Activated naive CD4-positive, alpha-beta T cell treated with anti-CD3 and anti-CD28 coated beads, Interleukin-2, amount 50 U/mL, for 24 hours (primary cell): ENCODE data around the gene GNG7.
"Not testable (repeated sequence)": the region's sequence is repeated elsewhere in the genome, so short reads cannot be mapped to it uniquely, and the experiment has no call there.

ENCODE experiments used
- H3K27ac Mint-ChIP-seq: one replicate; pipeline ENCODE4 v1.8.0; 2021; ENCODE audit warnings: mild to moderate bottlenecking, mixed read lengths
- H3K27me3 Mint-ChIP-seq: one replicate; pipeline ENCODE4 v1.8.0; 2021; ENCODE audit warnings: mixed read lengths
- H3K36me3 Mint-ChIP-seq: one replicate; pipeline ENCODE4 v1.8.0; 2021; ENCODE audit warnings: mixed read lengths
- H3K4me1 Mint-ChIP-seq: one replicate; pipeline ENCODE4 v1.8.0; 2021; ENCODE audit warnings: mixed read lengths
- H3K4me3 Mint-ChIP-seq: one replicate; pipeline ENCODE4 v1.8.0; 2021; ENCODE audit warnings: mild to moderate bottlenecking, mixed read lengths
- H3K9me3 Mint-ChIP-seq: one replicate; pipeline ENCODE4 v1.8.0; 2021; ENCODE audit warnings: mixed read lengths

Gene GNG7

DNA sequence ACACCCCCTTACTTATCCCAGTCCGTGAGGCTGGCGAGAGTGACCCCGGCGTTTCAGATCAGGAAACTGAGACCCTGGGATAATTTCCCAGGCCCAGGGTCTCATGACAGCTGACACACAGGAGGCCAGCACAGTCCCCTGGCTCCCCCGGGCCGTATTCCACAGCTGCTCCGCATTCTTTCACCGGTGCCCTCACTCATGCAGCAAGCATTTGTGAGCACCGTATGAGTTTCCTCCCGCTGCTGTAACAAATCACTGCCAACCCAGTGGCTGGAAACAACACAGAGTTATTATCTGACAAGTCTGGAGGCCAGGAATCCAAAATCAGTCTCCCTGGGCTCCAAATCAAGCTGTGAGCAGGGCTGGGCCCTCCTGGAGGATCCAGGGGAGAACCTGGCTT lies 205.3 kb downstream of the GNG7 start:
- no peaks in the 10 kb centered on the region for H3K36me3 Mint-ChIP-seq
- H3K27me3 Mint-ChIP-seq = peaks cover 8% of the 10 kb centered on the region
- H3K9me3 Mint-ChIP-seq = no peaks in the 10 kb centered on the region
- H3K27ac Mint-ChIP-seq = no peak overlapping the region
- H3K4me1 Mint-ChIP-seq = peaks cover 18% of the 10 kb centered on the region
- H3K4me3 Mint-ChIP-seq = no peak overlapping the region

DNA sequence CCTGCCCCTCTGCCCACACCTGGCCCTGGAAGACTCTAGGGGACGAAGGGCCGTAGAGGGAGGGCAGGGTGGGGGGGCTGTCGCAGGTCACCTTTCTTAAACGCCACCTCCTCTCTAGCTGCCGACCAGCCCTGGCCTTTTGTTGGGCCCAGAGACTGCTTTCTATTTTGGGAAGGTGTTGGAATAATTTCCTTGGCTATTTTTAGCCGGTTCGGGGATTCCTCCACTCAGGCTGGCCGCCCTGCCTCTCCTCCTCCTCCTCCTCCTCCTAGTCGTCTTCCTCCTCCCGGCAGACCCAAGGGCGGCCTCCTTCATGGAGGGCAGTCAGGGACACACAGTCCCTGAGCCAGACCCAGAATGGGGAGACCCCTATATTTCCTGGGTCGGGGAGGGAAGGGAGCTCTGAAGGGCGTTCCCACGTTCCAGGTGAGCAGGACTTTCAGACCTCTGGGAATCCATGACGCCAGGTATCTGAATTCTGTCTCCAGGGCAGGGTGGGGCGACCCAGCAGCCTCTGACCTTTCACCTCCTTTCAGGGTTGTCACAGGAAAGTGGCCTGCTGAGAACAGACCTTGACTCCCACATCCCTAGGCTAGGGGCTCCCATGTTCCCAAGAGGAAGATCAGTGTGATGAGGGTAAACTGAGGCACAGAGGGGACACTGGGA lies 206.7 kb downstream of the GNG7 start:
- peaks cover 15% of the 10 kb centered on the region for H3K27me3 Mint-ChIP-seq
- peaks cover 18% of the 10 kb centered on the region for H3K4me1 Mint-ChIP-seq
- H3K27ac Mint-ChIP-seq = no peak overlapping the region
- no peaks in the 10 kb centered on the region for H3K9me3 Mint-ChIP-seq
- H3K36me3 Mint-ChIP-seq = no peaks in the 10 kb centered on the region
- peak overlapping the region; percentile 51 for H3K4me3 Mint-ChIP-seq

DNA sequence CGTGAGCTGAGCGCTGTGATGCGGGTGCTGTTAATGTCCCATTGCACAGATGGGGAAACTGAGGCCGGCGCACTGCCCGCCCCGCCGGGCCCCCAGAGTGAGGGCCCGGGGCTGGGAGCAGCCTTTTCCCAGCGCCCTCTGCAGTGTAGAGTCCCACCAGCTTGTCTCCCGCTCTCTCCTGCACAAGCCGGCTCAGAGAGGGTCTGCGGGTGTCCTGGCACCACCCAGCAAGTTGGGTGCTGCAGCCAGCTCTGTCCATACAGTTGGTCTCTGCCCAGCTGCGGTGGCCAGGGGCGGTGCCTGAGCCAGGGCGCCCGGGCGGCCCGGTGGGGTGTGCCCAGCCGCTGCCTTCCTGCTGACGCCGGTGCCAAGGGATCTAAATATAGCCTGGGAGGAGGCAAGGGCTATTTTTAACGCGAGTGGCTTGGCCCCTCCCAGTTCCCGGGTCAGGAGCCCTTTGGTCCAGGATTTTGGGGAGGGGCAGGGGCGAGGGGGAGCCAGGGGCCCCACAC lies 207.3 kb downstream of the GNG7 start:
- H3K4me1 Mint-ChIP-seq = peaks cover 18% of the 10 kb centered on the region
- H3K9me3 Mint-ChIP-seq = no peaks in the 10 kb centered on the region
- H3K27ac Mint-ChIP-seq = no peak overlapping the region
- H3K27me3 Mint-ChIP-seq = peaks cover 18% of the 10 kb centered on the region
- H3K36me3 Mint-ChIP-seq = no peaks in the 10 kb centered on the region
- no peak overlapping the region for H3K4me3 Mint-ChIP-seq

DNA sequence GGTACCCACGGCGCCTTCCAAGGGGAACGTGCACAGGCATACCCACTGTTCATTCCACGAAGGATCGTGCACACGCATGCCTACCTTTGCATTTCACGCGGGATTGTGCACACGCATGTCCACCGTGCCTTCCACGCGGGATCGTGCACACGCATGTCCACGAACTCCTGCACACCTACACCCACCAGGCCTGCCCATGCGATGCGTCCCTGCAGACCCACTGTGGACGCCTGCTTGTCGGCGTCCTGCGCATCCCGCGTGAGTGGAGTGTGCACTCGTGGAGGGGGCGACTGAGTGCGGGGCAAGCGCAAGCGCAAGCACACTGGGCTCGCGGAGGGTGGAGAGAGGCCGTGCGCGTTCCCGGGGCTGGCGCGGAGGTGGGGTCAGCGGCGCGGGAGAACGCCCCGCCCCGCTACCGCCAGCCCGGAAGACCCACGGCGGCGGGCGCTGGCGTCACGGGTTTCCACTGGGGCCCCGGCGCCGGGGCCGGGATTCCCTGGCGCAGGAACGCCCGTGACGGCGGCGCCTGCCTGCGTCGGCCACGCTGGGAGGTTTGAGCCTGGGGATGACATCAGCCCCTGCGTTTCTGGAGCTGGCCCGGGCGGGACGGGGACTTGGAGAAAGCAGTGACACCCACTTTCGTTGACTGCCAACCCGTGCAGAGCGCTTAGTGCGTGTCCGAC lies 207.9 kb downstream of the GNG7 start:
- no peaks in the 10 kb centered on the region for H3K36me3 Mint-ChIP-seq
- H3K27ac Mint-ChIP-seq = no peak overlapping the region
- H3K4me3 Mint-ChIP-seq = peak overlapping the region; percentile 75
- peaks cover 21% of the 10 kb centered on the region for H3K4me1 Mint-ChIP-seq
- H3K9me3 Mint-ChIP-seq = no peaks in the 10 kb centered on the region
- H3K27me3 Mint-ChIP-seq = peaks cover 21% of the 10 kb centered on the region

DNA sequence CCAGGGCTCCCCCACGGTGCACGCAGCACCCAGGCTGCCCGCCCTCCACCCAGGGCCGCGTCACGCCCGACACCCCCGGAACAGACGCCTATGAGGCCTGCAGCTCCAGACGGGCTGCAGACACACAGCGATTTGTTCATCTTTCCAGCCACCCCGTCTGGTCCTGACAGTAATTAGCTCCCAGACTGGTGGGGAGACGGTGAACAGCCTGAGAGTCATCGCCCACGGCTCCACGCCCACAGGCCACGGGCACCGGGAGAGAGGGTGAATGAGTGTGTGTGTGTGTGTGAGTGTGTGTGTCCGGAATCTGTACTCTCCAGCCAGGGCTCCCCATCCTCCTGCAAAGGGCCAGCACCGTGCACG lies 208.4 kb downstream of the GNG7 start:
- peaks cover 24% of the 10 kb centered on the region for H3K27me3 Mint-ChIP-seq
- H3K27ac Mint-ChIP-seq = no peak overlapping the region
- H3K4me1 Mint-ChIP-seq = peaks cover 23% of the 10 kb centered on the region
- H3K4me3 Mint-ChIP-seq = peak overlapping the region; percentile 75
- H3K36me3 Mint-ChIP-seq = no peaks in the 10 kb centered on the region
- no peaks in the 10 kb centered on the region for H3K9me3 Mint-ChIP-seq

DNA sequence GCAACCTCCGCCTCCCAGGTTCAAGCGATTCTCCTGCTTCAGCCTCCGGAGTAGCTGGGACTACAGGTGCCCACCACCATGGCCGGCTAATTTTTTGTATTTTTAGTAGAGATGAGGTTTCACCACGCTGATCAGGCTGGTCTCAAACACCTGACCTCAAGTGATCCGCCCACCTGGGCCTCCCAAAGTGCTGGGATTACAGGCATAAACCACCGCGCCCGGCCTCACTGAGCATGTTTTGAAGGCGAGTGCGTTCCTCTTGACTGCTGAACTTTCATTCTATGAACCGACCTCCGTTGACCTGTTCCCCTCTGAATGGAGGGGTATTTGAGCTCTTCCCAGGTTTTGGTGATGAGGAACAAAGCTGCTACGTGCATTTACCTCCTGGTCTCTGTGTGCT lies 209.0 kb downstream of the GNG7 start:
- H3K36me3 Mint-ChIP-seq, H3K9me3 Mint-ChIP-seq: not testable (repeated sequence)
- Mint-ChIP-seq H3K27me3 (peaks cover 26% of the 10 kb centered on the region), H3K27ac (peak overlapping the region; percentile 15), H3K4me3 (peak overlapping the region; percentile 75), H3K4me1 (peaks cover 27% of the 10 kb centered on the region)

DNA sequence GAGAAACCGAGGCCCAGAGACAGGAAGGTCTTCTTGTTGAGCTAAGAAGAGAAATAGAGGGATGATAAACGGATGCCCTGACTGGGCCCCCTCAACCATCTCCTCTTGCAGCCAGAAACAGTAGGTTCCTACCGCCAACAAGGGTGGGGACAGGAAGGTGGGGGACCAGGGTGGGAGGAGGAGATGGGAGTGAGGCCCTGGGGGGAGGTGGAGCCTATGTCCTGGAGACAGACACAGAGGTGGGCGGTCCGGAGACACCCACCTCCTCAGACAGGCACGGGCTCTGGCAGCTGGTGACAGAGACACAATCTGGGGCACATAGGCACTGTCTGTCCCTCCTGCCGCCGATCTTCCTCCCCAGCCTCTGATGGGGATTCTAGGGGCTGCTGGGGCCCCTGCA lies 209.6 kb downstream of the GNG7 start:
- Mint-ChIP-seq H3K4me1 (peaks cover 28% of the 10 kb centered on the region), H3K36me3 (no peaks in the 10 kb centered on the region), H3K27ac (peak overlapping the region; percentile 26), H3K9me3 (no peaks in the 10 kb centered on the region), H3K27me3 (peaks cover 26% of the 10 kb centered on the region), H3K4me3 (no peak overlapping the region)

DNA sequence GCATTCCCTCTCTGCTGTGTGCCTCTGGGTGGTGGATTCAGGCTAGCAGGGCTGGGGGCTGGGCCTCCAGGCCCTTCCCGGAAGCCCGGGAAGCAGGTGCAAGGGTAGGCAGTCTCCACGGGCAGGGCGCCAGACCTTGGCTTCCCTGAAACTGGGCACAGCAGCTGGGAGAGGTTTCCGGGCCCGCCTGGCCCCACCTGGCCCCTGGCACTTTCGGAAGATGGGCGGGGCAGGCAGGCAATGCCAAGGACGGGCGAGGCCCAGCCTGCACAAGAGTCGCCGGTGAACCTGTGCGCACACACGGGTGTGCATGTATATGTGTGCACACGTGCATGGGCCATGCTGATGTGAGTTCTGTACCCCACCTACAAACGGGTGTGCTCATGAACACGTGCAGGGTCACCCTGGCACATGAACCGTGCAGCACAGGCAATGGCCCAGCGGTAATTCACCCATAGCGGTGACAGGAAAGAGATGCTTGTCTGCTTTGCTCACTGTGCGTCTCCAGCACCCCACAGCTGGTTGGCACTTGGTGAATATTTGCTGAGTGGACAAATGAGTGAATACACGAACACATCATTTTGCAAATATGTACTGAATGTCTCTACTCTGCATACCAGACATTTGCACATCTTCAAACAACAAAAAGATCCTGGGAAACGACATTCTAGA lies 211.2 kb downstream of the GNG7 start:
- H3K36me3 Mint-ChIP-seq = no peaks in the 10 kb centered on the region
- H3K9me3 Mint-ChIP-seq = no peaks in the 10 kb centered on the region
- no peak overlapping the region for H3K27ac Mint-ChIP-seq
- no peak overlapping the region for H3K4me3 Mint-ChIP-seq
- peaks cover 26% of the 10 kb centered on the region for H3K4me1 Mint-ChIP-seq
- H3K27me3 Mint-ChIP-seq = peaks cover 28% of the 10 kb centered on the region

DNA sequence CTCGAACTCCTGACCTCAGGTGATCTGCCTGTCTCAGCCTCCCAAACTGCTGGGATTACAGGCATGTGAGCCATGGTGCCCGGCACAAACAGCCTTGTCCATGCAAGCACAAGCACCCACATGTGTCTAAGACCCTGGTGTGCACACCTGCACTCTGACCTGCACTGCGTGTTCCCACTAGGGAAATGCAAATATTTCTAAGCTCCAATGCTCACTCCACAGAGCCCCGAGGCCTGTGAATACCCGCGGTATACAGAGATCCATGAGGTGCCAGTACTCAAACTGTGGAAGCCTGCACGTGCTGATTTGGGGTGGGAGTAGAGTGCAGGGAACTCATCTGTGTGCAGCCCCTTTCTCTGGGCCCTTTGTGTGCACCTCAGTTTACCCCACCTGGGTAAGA lies 211.8 kb downstream of the GNG7 start:
- no peak overlapping the region for H3K4me3 Mint-ChIP-seq
- H3K4me1 Mint-ChIP-seq = peaks cover 20% of the 10 kb centered on the region
- no peak overlapping the region for H3K27ac Mint-ChIP-seq
- H3K36me3 Mint-ChIP-seq = no peaks in the 10 kb centered on the region
- H3K27me3 Mint-ChIP-seq = peaks cover 28% of the 10 kb centered on the region
- H3K9me3 Mint-ChIP-seq = no peaks in the 10 kb centered on the region

DNA sequence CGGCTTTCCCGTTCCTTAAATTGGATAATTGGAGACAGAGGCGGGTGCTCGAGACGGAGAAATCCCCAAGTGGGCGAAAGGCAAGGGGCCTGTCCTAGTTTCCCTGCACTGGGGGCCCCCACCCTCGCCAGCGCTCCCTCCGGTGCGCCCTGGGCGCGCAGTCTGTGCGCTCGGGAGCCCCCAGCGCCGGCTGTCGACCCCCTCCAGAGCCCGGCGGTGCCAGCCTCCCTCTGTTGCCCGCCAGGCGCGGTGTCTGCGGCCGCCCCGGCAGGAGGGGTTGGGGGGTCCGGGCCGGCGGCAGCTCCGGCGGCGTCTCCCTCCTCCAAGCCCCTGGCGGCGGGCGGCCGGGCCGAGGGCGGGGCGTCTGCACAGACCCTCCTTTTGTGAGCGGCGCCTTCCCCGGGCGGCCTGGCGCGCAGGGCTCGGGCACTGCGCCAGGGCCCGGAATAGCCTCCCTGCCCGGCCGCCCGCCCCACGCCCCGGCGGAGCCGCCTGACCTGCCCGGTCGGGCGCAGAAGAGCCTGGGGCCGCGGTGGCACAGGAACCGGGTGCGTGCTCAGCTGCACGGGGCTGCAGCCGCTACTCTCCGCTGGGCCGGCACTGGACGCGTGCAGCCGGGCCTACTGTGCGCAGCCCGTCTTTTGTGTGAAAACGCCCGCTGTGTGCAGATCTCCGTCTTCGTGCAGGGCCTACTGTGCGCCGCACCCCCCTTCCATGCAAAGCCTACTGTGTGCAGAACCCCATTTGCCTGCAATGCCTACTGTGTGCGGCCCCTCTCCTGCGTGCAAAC lies 213.4 kb downstream of the GNG7 start:
- Mint-ChIP-seq H3K36me3 (no peaks in the 10 kb centered on the region), H3K27ac (peak overlapping the region; percentile 59), H3K9me3 (no peaks in the 10 kb centered on the region), H3K4me3 (peak overlapping the region; percentile 47), H3K27me3 (peaks cover 28% of the 10 kb centered on the region), H3K4me1 (peaks cover 16% of the 10 kb centered on the region)

DNA sequence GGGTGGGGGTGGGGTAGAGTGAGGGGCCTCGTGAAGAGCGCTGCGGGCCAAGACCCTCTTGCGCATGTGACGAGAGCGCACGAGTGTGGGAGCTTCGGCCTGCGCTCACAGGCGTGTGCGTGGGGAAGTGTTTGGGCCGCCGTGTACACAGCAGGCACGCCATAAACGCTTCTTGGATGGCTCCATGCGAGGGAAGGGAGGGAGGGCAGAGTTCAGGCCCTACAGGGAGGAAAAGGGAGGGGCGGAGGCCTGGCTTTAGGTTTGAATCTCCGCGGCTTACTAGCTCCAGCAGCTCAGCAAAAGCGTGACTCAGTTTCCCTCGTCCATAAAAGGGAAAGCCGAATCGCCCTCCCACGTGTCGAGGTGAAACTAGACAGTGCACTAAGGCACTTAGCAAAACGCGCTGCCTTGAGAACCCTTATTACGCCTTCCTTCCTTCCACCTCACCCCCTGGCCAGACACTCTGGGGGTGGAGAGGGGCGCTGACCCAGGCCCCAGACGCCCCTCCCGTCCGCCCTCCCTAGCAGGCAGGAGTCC lies 214.0 kb downstream of the GNG7 start:
- Mint-ChIP-seq H3K4me3 (no peak overlapping the region), H3K9me3 (no peaks in the 10 kb centered on the region), H3K27me3 (peaks cover 25% of the 10 kb centered on the region), H3K36me3 (peaks cover 1% of the 10 kb centered on the region), H3K27ac (no peak overlapping the region), H3K4me1 (peaks cover 10% of the 10 kb centered on the region)

DNA sequence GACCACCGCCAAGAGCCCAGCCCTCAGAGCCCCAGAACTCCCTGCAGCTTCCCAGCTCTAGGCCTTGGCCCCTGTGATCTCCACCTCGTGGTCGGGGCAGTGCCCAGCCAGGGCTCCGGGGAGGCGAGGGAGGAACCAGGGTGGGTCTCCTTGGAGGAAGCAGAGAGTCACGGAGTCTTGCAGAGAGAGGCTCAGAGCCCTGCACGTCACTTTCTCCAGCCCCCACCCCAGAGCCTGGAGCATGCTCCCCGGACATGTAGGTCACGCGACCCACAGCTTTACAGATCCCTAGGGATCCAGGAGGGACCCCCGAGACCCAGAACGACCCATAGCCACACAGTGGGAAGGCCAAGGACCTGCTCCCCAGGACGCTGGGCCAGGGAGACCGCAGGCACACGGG lies 214.7 kb downstream of the GNG7 start:
- Mint-ChIP-seq H3K4me3 (no peak overlapping the region), H3K4me1 (peaks cover 10% of the 10 kb centered on the region), H3K9me3 (no peaks in the 10 kb centered on the region), H3K36me3 (peaks cover 4% of the 10 kb centered on the region), H3K27ac (no peak overlapping the region), H3K27me3 (peaks cover 24% of the 10 kb centered on the region)

DNA sequence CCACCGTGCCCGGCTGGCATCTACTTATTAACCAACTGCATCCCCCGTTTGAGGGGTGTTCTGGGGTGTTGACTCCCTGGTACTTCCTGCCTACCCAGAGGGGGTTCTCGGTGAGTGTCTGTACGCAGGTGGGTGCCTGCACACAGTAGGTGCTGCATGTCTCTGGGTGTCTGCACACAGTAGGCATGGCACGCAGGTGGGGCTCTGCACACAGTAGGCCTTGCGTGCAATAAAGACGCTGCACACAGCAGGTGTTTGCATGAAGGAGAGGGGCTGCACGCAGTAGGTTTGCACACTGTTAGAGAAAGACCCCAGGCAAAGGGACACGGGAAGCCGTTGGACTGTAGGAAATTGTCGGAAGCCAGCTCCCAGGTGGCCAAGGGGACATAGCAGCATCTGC lies 215.4 kb downstream of the GNG7 start:
- Mint-ChIP-seq H3K36me3 (peaks cover 4% of the 10 kb centered on the region), H3K9me3 (no peaks in the 10 kb centered on the region), H3K27me3 (peaks cover 20% of the 10 kb centered on the region), H3K4me3 (no peak overlapping the region), H3K27ac (no peak overlapping the region), H3K4me1 (peaks cover 10% of the 10 kb centered on the region)

DNA sequence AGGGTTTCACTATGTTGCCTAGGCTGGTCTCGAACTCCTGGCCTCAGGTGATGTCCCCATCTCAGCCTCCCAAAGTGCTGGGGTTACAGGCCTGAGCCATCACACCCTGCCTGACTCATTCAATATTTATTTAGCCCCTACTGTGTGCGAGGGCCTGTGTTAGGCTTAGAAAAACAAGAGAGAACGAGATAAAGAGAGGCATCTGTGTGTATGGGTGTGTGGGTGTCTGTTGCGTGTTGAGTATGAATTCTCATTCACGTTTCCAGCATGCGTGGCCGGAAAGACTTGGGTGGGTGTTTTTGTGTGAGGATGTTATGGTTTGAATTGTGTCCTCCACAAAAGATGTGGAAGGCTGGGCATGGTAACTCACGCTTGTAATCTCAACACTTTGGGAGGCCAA lies 217.1 kb downstream of the GNG7 start:
- Mint-ChIP-seq H3K36me3 (peaks cover 4% of the 10 kb centered on the region), H3K27ac (no peak overlapping the region), H3K9me3 (no peaks in the 10 kb centered on the region), H3K27me3 (peaks cover 10% of the 10 kb centered on the region), H3K4me3 (no peak overlapping the region), H3K4me1 (peaks cover 10% of the 10 kb centered on the region)

DNA sequence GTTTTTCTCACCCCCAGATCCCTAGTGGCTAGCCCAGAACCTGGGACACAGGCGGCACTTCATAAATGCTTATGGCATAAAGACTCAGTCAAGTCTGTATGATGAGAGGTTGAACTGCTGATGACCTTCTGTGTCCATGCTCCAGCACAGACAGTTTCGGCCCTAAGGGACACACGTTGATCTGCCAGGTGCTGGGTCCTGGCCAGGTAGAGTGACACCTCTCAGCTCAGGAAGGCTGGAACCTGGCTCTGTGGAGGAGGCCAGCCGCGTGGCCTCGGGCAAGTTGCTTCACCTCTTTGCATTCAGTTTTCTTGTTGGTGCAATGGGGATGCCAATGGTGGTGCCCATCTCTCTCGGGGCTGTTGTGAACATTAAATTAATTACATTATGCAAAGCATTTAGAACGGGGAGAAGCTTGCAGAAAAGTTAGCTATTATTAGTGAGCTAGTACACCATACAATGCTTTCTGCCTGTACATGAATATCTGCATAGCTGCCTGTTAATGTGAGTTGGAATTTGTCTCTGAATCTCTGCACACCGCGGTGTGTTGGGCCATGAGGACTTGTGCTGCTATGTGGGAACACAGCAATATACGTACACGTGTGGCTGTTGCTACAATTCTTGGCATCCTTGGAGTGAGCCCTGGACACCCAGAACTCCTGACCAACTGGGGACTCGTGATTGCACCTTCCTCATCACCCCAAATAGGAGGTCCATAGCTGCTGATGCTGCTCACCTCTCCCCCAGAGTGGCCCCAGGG lies 218.1 kb downstream of the GNG7 start:
- no peak overlapping the region for H3K4me3 Mint-ChIP-seq
- no peaks in the 10 kb centered on the region for H3K9me3 Mint-ChIP-seq
- peaks cover 4% of the 10 kb centered on the region for H3K36me3 Mint-ChIP-seq
- H3K4me1 Mint-ChIP-seq = peaks cover 5% of the 10 kb centered on the region
- no peak overlapping the region for H3K27ac Mint-ChIP-seq
- peaks cover 5% of the 10 kb centered on the region for H3K27me3 Mint-ChIP-seq
